Measurements from ENCODE around the gene C6.

Gene C6

DNA sequence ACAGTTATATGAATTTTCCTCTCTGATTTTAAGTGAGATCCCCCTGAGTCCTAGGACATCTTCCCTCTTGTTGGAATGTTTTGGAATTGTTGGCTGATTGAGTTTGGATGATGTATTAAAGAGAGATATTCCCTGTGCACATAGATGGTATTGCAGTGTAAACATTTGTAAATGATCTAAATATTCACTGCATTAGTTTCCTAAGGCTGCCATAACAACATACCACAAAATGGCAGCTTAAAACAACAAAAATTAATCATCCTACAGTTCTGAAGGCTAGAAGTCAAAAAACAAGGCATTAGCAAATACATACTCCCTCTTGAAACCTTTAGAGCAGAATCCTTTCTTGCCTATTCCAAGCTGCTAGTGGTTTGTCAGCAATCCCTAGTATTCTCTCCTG is 104.1 kb downstream of the C6 start:
- Histone ChIP-seq H3K9ac (ENCODE audit: insufficient read length) (no peak overlapping the region), H3K36me3 (ENCODE audit: insufficient read depth, low read length) (no peaks in the 10 kb centered on the region), H3K4me3 (no peak overlapping the region), H3K9me3 (ENCODE audit: low read depth, low read length) (no peaks in the 10 kb centered on the region), H3K27ac (no peak overlapping the region)
- DNase-seq (ENCODE audit: low read depth, low spot score) = no peak
- TF ChIP-seq EZH2 (IDR thresholded peaks at IDR 0.05) (no peak), FOXP2 (optimal IDR thresholded peaks at IDR 0.05; ENCODE audit: control extremely low read depth, extremely low read length, insufficient read depth) (no peak), POLR2AphosphoS5 (IDR thresholded peaks at IDR 0.05; ENCODE audit: borderline replicate concordance, low read depth, low read length) (no peak)

DNA sequence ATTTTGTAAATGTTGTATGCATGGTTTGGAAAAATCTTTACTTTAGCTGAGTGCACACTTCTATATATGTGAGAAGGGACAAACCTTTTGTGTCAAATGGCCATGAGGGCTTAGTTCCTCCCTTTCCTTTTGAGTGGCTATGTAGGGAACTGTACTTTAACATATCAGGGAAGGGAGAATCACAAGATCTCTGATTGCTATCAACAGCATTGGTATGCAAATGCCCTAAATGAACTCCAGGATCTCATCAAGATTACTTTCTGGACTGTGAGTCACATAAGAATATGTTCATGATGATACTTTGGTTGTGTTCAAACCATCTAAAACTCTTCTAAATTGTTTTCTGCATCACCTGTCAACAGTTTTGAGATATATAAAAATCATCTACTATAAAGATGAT is 111.0 kb downstream of the C6 start:
- no peak for DNase-seq (ENCODE audit: low read depth, low spot score)
- Histone ChIP-seq H3K9ac (ENCODE audit: insufficient read length) (no peak overlapping the region), H3K9me3 (ENCODE audit: low read depth, low read length) (no peaks in the 10 kb centered on the region), H3K4me3 (no peak overlapping the region), H3K36me3 (ENCODE audit: insufficient read depth, low read length) (no peaks in the 10 kb centered on the region), H3K27ac (no peak overlapping the region)
- TF ChIP-seq FOXP2 (optimal IDR thresholded peaks at IDR 0.05; ENCODE audit: control extremely low read depth, extremely low read length, insufficient read depth) = no peak
- TF ChIP-seq POLR2AphosphoS5 (IDR thresholded peaks at IDR 0.05; ENCODE audit: borderline replicate concordance, low read depth, low read length) = no peak
- TF ChIP-seq EZH2 (IDR thresholded peaks at IDR 0.05) = no peak

DNA sequence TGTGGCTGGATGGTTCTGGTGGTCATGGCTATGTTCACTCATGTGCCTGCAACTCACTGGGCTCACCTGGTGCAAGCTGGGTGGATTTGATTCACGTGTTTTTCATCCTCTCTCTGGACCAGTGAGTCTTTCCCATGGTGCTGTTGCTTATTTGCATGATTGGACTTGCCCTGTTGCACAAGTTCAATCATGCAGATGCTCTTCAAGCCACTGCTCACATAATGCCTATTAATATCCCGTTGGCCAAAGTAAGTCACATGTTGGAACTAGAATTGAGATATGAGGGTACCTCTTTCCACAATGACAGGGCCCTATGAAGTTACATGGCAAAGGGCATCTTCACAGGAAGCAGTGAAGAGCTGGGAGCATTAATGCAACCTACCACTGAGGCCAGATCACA is 115.7 kb downstream of the C6 start:
- H3K27ac ChIP-seq = no peak overlapping the region
- H3K9me3 ChIP-seq (ENCODE audit: low read depth, low read length) = no peaks in the 10 kb centered on the region
- H3K9ac ChIP-seq (ENCODE audit: insufficient read length) = no peak overlapping the region
- no peak overlapping the region for H3K4me3 ChIP-seq
- H3K36me3 ChIP-seq (ENCODE audit: insufficient read depth, low read length) = no peaks in the 10 kb centered on the region
- TF ChIP-seq FOXP2 (optimal IDR thresholded peaks at IDR 0.05; ENCODE audit: control extremely low read depth, extremely low read length, insufficient read depth) (no peak), EZH2 (IDR thresholded peaks at IDR 0.05) (no peak), POLR2AphosphoS5 (IDR thresholded peaks at IDR 0.05; ENCODE audit: borderline replicate concordance, low read depth, low read length) (no peak)
- DNase-seq (ENCODE audit: low read depth, low spot score) = no peak

DNA sequence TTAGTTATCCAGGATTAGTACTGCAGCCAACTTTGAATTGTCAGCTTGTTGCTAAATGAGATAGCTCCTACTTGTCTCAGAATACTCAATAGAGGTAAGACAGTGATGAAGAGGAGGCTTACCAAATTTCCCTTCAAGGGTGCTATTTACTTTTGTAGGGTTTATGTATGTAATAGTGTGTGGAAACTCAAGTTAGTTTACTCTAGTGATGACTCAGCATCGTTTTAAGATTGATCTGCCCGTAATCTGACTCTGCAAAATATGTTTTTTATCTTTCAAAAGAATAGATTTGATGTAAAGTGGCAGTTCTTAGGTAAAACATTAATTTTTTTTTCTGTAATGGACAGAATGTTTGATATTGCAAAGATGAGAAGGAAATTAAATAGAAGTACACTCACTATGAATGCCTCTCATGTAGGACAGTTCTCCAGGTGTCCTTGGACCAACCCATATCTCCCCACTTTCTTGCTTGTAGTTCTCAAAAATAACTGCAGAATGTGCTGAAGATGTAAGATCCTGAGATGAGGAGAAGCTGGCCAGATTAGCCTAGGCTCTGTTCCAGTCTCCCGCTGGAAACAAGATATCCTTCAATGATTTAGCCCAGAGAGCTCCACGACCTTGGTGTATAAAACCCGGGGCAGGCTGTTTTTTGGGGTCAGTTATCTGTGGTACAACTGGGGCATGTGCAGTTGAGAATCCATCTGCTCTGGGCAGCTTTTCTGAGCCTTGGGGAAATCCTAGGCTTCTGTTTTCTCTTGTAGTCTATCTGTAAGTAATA is 117.8 kb downstream of the C6 start:
- H3K4me3 ChIP-seq = no peak overlapping the region
- TF ChIP-seq EZH2 (IDR thresholded peaks at IDR 0.05) = no peak
- no peak for TF ChIP-seq POLR2AphosphoS5 (IDR thresholded peaks at IDR 0.05; ENCODE audit: borderline replicate concordance, low read depth, low read length)
- TF ChIP-seq FOXP2 (optimal IDR thresholded peaks at IDR 0.05; ENCODE audit: control extremely low read depth, extremely low read length, insufficient read depth) = no peak
- no peaks in the 10 kb centered on the region for H3K36me3 ChIP-seq (ENCODE audit: insufficient read depth, low read length)
- no peak overlapping the region for H3K27ac ChIP-seq
- no peaks in the 10 kb centered on the region for H3K9me3 ChIP-seq (ENCODE audit: low read depth, low read length)
- DNase-seq (ENCODE audit: low read depth, low spot score) = no peak
- no peak overlapping the region for H3K9ac ChIP-seq (ENCODE audit: insufficient read length)

DNA sequence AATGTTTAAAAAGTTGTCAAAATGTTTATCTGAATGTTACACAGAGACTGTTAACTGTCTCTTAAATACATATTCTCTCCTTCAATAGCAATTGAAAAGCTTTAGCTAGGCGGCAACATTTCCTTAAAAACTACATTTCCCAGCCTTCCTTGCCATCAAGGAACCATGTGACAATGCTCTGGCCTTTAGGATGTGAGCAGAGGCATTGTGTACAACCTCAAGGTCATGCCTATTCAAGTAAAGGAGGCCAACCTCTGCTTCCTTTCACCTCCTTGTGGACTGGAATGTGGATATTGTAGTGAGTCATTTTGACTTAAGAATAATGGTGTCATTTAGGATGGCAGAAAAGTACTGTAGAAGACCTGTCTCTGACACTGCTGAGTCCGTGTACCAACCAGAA is 118.5 kb downstream of the C6 start:
- no peaks in the 10 kb centered on the region for H3K9me3 ChIP-seq (ENCODE audit: low read depth, low read length)
- no peaks in the 10 kb centered on the region for H3K36me3 ChIP-seq (ENCODE audit: insufficient read depth, low read length)
- no peak for TF ChIP-seq POLR2AphosphoS5 (IDR thresholded peaks at IDR 0.05; ENCODE audit: borderline replicate concordance, low read depth, low read length)
- TF ChIP-seq EZH2 (IDR thresholded peaks at IDR 0.05) = no peak
- no peak for TF ChIP-seq FOXP2 (optimal IDR thresholded peaks at IDR 0.05; ENCODE audit: control extremely low read depth, extremely low read length, insufficient read depth)
- no peak overlapping the region for H3K27ac ChIP-seq
- no peak overlapping the region for H3K9ac ChIP-seq (ENCODE audit: insufficient read length)
- H3K4me3 ChIP-seq = no peak overlapping the region
- no peak for DNase-seq (ENCODE audit: low read depth, low spot score)

DNA sequence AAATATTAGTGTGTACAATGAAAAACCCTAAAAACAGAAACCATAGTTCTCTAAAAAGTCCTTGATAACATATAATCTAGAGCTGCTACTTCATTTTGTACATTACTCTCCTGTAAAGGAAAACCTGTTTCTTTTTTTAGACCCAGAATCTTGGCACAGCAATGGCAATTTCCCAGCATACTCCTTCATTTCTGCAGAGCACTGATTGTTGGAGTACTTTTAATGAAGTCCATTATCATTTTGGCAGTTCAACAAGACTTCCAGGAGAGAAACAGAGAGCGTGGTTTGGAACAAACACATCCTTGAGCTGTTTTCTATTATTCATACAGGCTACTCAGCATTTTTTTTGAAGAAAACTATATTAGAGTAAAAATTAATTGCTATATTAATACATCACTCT is 119.5 kb downstream of the C6 start:
- Histone ChIP-seq H3K36me3 (ENCODE audit: insufficient read depth, low read length) (no peaks in the 10 kb centered on the region), H3K9ac (ENCODE audit: insufficient read length) (no peak overlapping the region), H3K27ac (no peak overlapping the region), H3K4me3 (no peak overlapping the region), H3K9me3 (ENCODE audit: low read depth, low read length) (no peaks in the 10 kb centered on the region)
- TF ChIP-seq EZH2 (IDR thresholded peaks at IDR 0.05) (no peak), POLR2AphosphoS5 (IDR thresholded peaks at IDR 0.05; ENCODE audit: borderline replicate concordance, low read depth, low read length) (no peak), FOXP2 (optimal IDR thresholded peaks at IDR 0.05; ENCODE audit: control extremely low read depth, extremely low read length, insufficient read depth) (no peak)
- no peak for DNase-seq (ENCODE audit: low read depth, low spot score)

All from SK-N-MC (cell line).